22Rv1 (cell line): ENCODE measurements around the gene WDTC1.

Experiments
- ZFX ChIP-seq: fragments of 450-650 bp; IDR thresholded peaks from 2 replicates; pipeline ENCODE4 v1.6.1; 2017; ENCODE audit warnings: antibody characterized with exemption, borderline replicate concordance
- TF ChIP-seq, protein P1 (sequence below): fragments of 450-650 bp; IDR thresholded peaks from 2 replicates; pipeline ENCODE4 v1.5.1; 2017; ENCODE audit warnings: mild to moderate bottlenecking

DNA sequence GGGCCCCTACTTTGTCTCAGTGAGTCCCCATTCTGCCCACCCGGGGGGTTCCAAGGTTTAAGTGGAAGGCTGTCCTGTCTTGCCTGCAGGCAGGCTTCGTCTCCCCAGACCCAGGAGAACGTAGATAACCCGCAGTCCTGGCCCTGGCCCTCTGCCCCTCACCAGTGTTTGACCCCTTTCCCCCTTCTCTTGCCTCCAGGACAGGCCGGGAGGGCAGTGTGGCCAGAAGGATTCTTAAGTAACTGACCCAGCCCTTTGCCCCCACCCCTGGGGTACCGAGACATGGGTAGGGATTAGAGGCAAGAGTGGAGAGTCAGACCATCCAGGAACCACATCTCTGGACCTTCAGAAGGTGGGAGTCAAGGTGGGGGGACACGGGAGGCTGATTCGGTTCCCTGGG, 96.4 kb downstream of the WDTC1 start:
- TF ChIP-seq, protein P1, sequence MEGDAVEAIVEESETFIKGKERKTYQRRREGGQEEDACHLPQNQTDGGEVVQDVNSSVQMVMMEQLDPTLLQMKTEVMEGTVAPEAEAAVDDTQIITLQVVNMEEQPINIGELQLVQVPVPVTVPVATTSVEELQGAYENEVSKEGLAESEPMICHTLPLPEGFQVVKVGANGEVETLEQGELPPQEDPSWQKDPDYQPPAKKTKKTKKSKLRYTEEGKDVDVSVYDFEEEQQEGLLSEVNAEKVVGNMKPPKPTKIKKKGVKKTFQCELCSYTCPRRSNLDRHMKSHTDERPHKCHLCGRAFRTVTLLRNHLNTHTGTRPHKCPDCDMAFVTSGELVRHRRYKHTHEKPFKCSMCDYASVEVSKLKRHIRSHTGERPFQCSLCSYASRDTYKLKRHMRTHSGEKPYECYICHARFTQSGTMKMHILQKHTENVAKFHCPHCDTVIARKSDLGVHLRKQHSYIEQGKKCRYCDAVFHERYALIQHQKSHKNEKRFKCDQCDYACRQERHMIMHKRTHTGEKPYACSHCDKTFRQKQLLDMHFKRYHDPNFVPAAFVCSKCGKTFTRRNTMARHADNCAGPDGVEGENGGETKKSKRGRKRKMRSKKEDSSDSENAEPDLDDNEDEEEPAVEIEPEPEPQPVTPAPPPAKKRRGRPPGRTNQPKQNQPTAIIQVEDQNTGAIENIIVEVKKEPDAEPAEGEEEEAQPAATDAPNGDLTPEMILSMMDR, result no peak
- no peak for TF ChIP-seq ZFX
